ENCODE results near the gene YWHAG.
"Not testable (repeated sequence)": the region's sequence is repeated elsewhere in the genome, so short reads cannot be mapped to it uniquely, and the experiment has no call there.

DNA sequence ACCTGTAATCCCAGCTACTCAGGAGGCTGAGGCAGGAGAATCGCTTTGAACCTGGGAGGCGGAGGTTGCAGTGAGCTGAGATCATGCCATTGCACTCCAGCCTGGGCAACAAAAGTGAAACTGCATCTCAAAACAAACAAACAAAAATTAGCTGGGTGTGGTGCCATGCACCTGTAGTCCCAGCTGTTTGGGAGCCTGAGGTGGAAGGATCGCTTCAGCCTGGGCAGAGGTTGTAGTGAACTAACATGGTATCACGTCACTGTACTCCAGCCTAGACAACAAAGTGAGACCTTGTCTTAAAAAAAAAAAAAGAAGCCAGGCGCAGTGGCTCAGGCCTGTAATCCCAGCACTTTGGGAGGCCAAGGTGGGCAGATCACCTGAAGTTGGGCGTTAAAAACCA lies 29.0 kb upstream of the YWHAG start:
- TF ChIP-seq SUZ12 (IDR thresholded peaks at IDR 0.05; ENCODE audit: extremely low read depth, insufficient read depth, insufficient read length); ZNF274 (IDR thresholded peaks at IDR 0.05; ENCODE audit: low read depth, low read length); YY1 (IDR thresholded peaks at IDR 0.05; ENCODE audit: insufficient read depth, insufficient read length): not testable (repeated sequence)
